HFF-Myc (cell line): ENCODE measurements around the gene PDE10A.
"Not testable (repeated sequence)": the region's sequence is repeated elsewhere in the genome, so short reads cannot be mapped to it uniquely, and the experiment has no call there.

Experiments
- DNase-seq: peaks from one replicate; pipeline ENCODE4 v3.0.0-alpha.2; 2011; ENCODE audit warnings: low read depth; ENCODE audit errors: extremely low read depth
- H3K4me3 ChIP-seq: replicated peaks from 2 replicates; pipeline ENCODE4 v1.5.1; 2011; ENCODE audit warnings: low read depth, mild to moderate bottlenecking, control low read depth, low read length
- TF ChIP-seq, protein P1 (sequence below): IDR thresholded peaks from 2 replicates; pipeline ENCODE4 v1.5.1; 2012; ENCODE audit warnings: mild to moderate bottlenecking, low read depth, low read length, control low read depth; ENCODE audit errors: missing control alignments

PDE10A gene

GRCh38 chr6:165618241-165618640, 44.8 kb downstream of the PDE10A start:
- TF ChIP-seq, protein P1, sequence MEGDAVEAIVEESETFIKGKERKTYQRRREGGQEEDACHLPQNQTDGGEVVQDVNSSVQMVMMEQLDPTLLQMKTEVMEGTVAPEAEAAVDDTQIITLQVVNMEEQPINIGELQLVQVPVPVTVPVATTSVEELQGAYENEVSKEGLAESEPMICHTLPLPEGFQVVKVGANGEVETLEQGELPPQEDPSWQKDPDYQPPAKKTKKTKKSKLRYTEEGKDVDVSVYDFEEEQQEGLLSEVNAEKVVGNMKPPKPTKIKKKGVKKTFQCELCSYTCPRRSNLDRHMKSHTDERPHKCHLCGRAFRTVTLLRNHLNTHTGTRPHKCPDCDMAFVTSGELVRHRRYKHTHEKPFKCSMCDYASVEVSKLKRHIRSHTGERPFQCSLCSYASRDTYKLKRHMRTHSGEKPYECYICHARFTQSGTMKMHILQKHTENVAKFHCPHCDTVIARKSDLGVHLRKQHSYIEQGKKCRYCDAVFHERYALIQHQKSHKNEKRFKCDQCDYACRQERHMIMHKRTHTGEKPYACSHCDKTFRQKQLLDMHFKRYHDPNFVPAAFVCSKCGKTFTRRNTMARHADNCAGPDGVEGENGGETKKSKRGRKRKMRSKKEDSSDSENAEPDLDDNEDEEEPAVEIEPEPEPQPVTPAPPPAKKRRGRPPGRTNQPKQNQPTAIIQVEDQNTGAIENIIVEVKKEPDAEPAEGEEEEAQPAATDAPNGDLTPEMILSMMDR: no peak
- no peak overlapping the region for H3K4me3 ChIP-seq
- DNase-seq: no peak

DNA sequence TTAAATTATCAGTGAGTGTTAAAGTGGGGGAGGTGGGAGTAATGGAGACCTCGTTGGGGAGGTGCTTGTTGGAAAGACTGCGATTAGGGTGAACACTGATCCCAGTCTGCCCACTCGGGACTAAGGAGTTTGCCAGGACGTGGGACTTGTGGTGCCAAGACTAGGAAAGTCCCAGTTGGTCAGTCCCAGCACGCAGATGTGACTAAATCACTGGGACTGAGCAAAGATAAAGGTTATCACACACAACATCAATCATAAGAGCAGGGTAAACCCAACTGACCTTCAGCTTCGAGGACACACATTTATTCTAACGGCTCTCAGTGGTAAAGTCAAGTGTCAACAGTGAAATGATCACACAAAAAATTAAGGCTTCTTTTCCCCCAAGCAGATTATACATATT, 45.5 kb downstream of the PDE10A start:
- DNase-seq: no peak
- TF ChIP-seq, protein P1: no peak

DNA sequence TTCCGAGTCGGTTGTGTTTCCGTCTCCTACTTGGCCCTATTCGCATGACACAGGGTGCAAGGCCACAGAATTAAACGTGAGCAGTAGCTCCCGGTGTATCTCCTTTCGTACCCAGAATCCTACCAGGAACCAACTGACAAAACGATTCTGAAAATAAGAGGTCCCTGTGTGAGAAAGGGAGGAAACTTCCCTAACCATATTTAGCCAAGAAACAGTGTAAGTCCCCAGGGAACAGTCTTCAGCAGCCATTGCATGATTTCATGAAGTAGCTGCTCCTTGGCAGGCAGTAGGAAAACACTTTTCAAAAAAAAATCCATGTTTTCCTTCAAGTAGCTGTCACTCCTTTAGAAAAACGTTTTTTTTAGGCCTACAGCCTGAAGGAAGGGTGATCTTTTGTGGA, 46.9 kb downstream of the PDE10A start:
- H3K4me3 ChIP-seq: no peak overlapping the region
- no peak for DNase-seq
- TF ChIP-seq, protein P1: no peak

More for the DNA sequence above, 45.5 kb downstream of the PDE10A start:
- H3K4me3 ChIP-seq: no peak overlapping the region

- no peak overlapping the region for H3K4me3 ChIP-seq
- TF ChIP-seq, protein P1: no peak
- DNase-seq: no peak
Measured at GRCh38 chr6:165615636-165616035, 47.4 kb downstream of the PDE10A start.

- TF ChIP-seq, protein P1: no peak
- no peak overlapping the region for H3K4me3 ChIP-seq
- DNase-seq: no peak
Measured at GRCh38 chr6:165611294-165611693, 51.7 kb downstream of the PDE10A start.

DNA sequence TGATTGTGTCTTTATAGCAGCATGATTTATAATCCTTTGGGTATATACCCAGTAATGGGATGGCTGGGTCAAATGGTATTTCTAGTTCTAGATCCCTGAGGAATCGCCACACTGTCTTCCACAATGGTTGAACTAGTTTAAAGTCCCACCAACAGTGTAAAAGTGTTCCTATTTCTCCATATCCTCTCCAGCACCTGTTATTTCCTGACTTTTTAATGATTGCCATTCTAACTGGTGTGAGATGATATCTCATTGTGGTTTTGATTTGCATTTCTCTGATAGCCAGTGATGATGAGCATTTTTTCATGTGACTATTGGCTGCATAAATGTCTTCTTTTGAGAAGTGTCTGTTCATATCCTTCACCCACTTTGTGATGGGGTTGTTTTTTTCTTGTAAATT, 54.5 kb downstream of the PDE10A start:
- not testable (repeated sequence) for DNase-seq, H3K4me3 ChIP-seq

- H3K4me3 ChIP-seq: no peak overlapping the region
- no peak for DNase-seq
- TF ChIP-seq, protein P1: no peak
Measured at GRCh38 chr6:165606740-165607008, 56.4 kb downstream of the PDE10A start.
